ENCODE results near the gene CHMP5. TPM values are rescaled to one million over a fixed set of nuclear protein-coding genes. Genes with fewer than 3 reads are reported as not detected.

CHMP5 gene
- polyA plus RNA-seq, 1 donor from 2014 or later: 286 TPM

DNA sequence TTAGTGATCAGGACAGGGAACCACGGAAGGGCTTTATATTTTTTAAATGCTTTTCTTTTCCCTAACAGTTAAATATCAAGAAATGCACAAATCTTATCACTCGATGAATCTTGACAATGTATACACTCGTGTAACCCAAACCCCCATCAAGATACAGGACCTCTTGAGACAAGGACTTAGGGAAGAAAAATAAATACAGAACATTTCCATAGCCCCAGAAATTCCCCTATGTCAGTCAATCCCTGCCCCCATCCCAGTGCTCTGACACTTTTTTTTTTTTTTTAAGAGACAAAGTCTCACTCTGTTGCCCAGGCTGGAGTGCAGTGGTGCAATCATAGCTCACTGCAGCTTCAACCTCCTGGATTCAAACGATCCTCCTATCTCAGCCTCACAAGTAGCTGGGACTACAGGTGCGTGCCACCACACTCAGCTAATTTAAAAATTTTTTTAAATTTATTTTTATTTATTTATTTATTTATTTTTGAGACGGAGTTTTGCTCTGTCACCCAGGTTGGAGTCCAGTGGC is 22.2 kb upstream of the CHMP5 start:
- H3K27me3 ChIP-seq (ENCODE audit: insufficient read depth, low read depth, low read length): no peaks in the 10 kb centered on the region
- TF ChIP-seq REST (IDR thresholded peaks at IDR 0.05; ENCODE audit: borderline replicate concordance) (no peak), EP300 (conservative IDR thresholded peaks at IDR 0.05; ENCODE audit: poor library complexity, severe bottlenecking) (no peak), SMC3 (conservative IDR thresholded peaks at IDR 0.05; ENCODE audit: poor library complexity) (no peak), TAF1 (IDR thresholded peaks at IDR 0.05; ENCODE audit: low read depth) (no peak), EZH2 (IDR thresholded peaks at IDR 0.05; ENCODE audit: borderline replicate concordance, insufficient read depth, low read length, poor library complexity, severe bottlenecking) (no peak), MXI1 (conservative IDR thresholded peaks at IDR 0.05; ENCODE audit: poor library complexity, severe bottlenecking) (no peak), POLR2AphosphoS5 (IDR thresholded peaks at IDR 0.05) (no peak), RAD21 (conservative IDR thresholded peaks at IDR 0.05) (no peak)
- TF ChIP-seq, protein P1, sequence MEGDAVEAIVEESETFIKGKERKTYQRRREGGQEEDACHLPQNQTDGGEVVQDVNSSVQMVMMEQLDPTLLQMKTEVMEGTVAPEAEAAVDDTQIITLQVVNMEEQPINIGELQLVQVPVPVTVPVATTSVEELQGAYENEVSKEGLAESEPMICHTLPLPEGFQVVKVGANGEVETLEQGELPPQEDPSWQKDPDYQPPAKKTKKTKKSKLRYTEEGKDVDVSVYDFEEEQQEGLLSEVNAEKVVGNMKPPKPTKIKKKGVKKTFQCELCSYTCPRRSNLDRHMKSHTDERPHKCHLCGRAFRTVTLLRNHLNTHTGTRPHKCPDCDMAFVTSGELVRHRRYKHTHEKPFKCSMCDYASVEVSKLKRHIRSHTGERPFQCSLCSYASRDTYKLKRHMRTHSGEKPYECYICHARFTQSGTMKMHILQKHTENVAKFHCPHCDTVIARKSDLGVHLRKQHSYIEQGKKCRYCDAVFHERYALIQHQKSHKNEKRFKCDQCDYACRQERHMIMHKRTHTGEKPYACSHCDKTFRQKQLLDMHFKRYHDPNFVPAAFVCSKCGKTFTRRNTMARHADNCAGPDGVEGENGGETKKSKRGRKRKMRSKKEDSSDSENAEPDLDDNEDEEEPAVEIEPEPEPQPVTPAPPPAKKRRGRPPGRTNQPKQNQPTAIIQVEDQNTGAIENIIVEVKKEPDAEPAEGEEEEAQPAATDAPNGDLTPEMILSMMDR (IDR thresholded peaks at IDR 0.05; ENCODE audit: poor library complexity, severe bottlenecking): no peak
- H3K9me2 ChIP-seq (ENCODE audit: insufficient read depth, low read length): no peaks in the 10 kb centered on the region
- H3K27ac ChIP-seq (ENCODE audit: low read length): no peak overlapping the region
- no peaks in the 10 kb centered on the region for H3F3A ChIP-seq (ENCODE audit: insufficient read depth, low read length, poor library complexity, severe bottlenecking)
- no peaks in the 10 kb centered on the region for H3K9me3 ChIP-seq (ENCODE audit: low read length)
- no peak overlapping the region for H3K4me3 ChIP-seq (ENCODE audit: low read length)
- H2AFZ ChIP-seq (ENCODE audit: low read depth, low read length): no peak overlapping the region
- H3K79me2 ChIP-seq (replicated peaks; ENCODE audit: insufficient read depth, low read length): no peaks in the 10 kb centered on the region
- H3K9ac ChIP-seq (ENCODE audit: low read length): no peak overlapping the region
- H4K20me1 ChIP-seq (ENCODE audit: insufficient read depth): no peaks in the 10 kb centered on the region
- H3K4me2 ChIP-seq (ENCODE audit: low read length): no peak overlapping the region
- H3K36me3 ChIP-seq (ENCODE audit: insufficient read depth, low read length): no peaks in the 10 kb centered on the region

DNA sequence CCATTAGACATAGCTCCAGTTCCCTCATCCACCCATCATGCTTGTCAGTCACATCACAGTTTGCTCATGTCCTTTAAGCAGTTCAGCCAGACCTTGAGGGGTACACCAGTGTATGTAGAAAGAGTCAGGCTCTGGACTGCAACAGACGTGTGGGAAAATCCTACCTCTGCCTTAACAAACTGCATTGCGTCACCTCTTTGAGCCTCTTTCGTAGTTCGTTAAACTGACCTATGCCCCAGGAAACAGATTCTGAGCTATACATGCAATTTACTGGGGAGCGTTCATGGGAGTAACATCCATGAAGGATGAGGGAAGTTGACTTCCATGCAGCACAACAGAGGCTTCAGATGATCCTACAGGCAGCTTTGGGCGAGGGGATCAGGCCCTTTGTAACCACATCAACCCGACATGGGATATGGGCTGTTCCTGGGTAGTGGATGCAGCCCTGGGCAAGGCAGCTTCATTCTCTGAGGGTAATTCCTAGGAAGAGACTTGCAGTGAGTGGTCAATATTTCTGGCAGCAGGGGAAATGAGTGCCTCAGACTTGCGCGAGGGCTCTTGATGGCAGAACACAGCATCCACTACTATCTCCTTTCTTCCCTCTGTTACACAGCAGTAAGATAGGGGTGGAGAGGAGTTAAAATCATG is 20.6 kb upstream of the CHMP5 start:
- no peaks in the 10 kb centered on the region for H3K36me3 ChIP-seq (ENCODE audit: insufficient read depth, low read length)
- no peaks in the 10 kb centered on the region for H3K27me3 ChIP-seq (ENCODE audit: insufficient read depth, low read depth, low read length)
- H3K4me2 ChIP-seq (ENCODE audit: low read length): no peak overlapping the region
- no peak for TF ChIP-seq EP300 (conservative IDR thresholded peaks at IDR 0.05; ENCODE audit: poor library complexity, severe bottlenecking)
- no peak for TF ChIP-seq REST (IDR thresholded peaks at IDR 0.05; ENCODE audit: borderline replicate concordance)
- TF ChIP-seq SMC3 (conservative IDR thresholded peaks at IDR 0.05; ENCODE audit: poor library complexity): no peak
- TF ChIP-seq RAD21 (conservative IDR thresholded peaks at IDR 0.05): no peak
- TF ChIP-seq MXI1 (conservative IDR thresholded peaks at IDR 0.05; ENCODE audit: poor library complexity, severe bottlenecking): no peak
- TF ChIP-seq, protein P1 (IDR thresholded peaks at IDR 0.05; ENCODE audit: poor library complexity, severe bottlenecking): no peak
- TF ChIP-seq EZH2 (IDR thresholded peaks at IDR 0.05; ENCODE audit: borderline replicate concordance, insufficient read depth, low read length, poor library complexity, severe bottlenecking): no peak
- no peak for TF ChIP-seq POLR2AphosphoS5 (IDR thresholded peaks at IDR 0.05)
- no peak for TF ChIP-seq TAF1 (IDR thresholded peaks at IDR 0.05; ENCODE audit: low read depth)
- H3K79me2 ChIP-seq (replicated peaks; ENCODE audit: insufficient read depth, low read length): no peaks in the 10 kb centered on the region
- no peaks in the 10 kb centered on the region for H4K20me1 ChIP-seq (ENCODE audit: insufficient read depth)
- H3K4me3 ChIP-seq (ENCODE audit: low read length): no peak overlapping the region
- no peak overlapping the region for H3K27ac ChIP-seq (ENCODE audit: low read length)
- no peaks in the 10 kb centered on the region for H3F3A ChIP-seq (ENCODE audit: insufficient read depth, low read length, poor library complexity, severe bottlenecking)
- H3K9me3 ChIP-seq (ENCODE audit: low read length): no peaks in the 10 kb centered on the region
- no peaks in the 10 kb centered on the region for H3K9me2 ChIP-seq (ENCODE audit: insufficient read depth, low read length)
- no peak overlapping the region for H2AFZ ChIP-seq (ENCODE audit: low read depth, low read length)
- no peak overlapping the region for H3K9ac ChIP-seq (ENCODE audit: low read length)
